ENCODE data around the gene FAM180B.
"Not testable (repeated sequence)": the region's sequence is repeated elsewhere in the genome, so short reads cannot be mapped to it uniquely, and the experiment has no call there.

The FAM180B gene, protein sequence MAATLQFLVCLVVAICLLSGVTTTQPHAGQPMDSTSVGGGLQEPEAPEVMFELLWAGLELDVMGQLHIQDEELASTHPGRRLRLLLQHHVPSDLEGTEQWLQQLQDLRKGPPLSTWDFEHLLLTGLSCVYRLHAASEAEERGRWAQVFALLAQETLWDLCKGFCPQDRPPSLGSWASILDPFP

GRCh38 chr11:47586098-47586855, at the start of gene FAM180B:
FAM180B (plus strand) TSS chr11:47586678; CDS start chr11:47586769, 91 bp downstream.
- DNase-seq, result no peak

GRCh38 chr11:47536915-47537314, 49.6 kb upstream of the FAM180B start:
- DNase-seq, result no peak

DNA sequence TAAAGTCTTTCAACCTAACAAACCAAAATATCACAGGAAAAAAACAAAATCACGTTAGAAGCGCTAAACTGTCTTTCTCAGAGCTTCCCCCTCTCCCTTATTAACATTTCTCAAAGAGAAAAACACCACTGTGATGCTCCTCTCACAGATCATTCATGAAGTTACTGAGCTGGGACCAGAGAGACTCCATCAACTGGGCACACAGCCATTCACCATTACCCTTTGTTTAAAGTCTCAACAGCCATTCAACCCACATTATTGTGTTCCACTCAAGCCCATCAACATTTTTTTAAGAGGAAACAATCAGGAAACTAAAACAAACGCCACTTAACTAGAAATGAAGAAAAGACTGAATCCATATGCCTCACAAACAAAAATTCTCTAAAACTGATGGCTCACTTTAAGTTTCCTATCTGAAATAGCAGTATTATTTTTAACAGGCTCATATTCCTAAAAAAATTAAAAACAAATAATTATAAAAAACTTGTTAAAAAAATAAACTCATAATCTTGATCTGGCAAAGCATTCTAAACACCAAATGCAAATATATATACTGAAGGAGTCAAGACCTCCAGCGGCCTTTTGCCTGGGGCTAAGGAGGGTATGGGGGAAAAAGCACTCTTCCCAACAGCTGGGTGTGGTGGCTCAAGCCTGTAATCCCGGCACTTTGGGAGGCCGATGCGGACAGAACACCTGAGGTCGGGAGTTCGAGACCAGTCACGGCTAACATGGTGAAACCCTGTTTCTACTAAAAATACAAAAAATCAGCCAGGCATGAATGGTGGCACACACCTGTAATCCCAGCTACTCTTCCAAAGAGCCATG, 47.5 kb upstream of the FAM180B start:
- DNase-seq, result no peak

GRCh38 chr11:47539681-47540039, 46.8 kb upstream of the FAM180B start:
- no peak for DNase-seq

DNA sequence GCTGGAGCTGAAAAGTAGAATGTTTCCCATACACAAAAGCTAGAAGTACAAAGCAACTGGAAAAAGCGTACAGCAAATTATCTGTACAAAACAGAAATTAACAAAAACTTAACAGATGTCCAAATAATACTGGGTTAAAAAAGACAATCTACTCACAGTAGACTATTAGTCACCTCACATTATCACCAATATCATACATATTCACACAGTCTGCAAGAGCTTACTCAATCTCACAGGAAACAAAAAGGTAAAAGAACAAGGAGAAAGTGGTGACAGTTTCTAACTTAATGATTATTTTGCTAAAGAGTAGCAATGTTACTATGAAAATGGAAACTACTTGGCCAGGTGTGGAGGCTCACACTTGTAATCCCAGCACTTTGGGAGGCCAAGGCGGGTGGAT, 45.4 kb upstream of the FAM180B start:
- no peak for DNase-seq

- DNase-seq, result no peak
Measured at GRCh38 chr11:47545298-47545697, 41.2 kb upstream of the FAM180B start.

DNA sequence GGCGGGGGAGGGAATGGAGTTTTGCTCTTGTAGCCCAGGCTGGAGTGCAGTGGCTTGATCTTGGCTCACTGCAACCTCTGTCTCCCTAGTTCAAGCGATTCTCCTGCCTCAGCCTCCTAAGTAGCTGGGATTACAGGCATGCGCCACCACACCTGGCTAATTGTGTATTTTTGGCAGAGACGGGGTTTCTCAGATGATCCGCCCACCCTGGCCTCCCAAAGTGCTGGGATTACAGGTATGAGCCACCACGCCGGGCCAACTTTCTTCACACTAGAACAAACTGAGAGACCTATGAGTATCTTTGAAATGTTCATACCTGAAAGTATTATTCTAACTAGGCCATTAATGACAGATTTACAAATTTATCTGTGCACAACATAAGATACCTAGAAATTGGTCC, 40.2 kb upstream of the FAM180B start:
- DNase-seq, result not testable (repeated sequence)

GRCh38 chr11:47550288-47551047, 36.0 kb upstream of the FAM180B start:
- DNase-seq, result no peak

GRCh38 chr11:47551086-47551485, 35.4 kb upstream of the FAM180B start:
- DNase-seq, result no peak

- DNase-seq, result no peak
Measured at GRCh38 chr11:47552056-47552565, 34.4 kb upstream of the FAM180B start.

GRCh38 chr11:47552566-47553405, 33.7 kb upstream of the FAM180B start, which contains the start of gene CELF1:
CELF1 (minus strand) TSS chr11:47553132; CDS start chr11:47499523, 53,609 bp downstream.
- DNase-seq, result peak; percentile 93

GRCh38 chr11:47553406-47553743, 33.1 kb upstream of the FAM180B start:
- DNase-seq, result no peak

DNA sequence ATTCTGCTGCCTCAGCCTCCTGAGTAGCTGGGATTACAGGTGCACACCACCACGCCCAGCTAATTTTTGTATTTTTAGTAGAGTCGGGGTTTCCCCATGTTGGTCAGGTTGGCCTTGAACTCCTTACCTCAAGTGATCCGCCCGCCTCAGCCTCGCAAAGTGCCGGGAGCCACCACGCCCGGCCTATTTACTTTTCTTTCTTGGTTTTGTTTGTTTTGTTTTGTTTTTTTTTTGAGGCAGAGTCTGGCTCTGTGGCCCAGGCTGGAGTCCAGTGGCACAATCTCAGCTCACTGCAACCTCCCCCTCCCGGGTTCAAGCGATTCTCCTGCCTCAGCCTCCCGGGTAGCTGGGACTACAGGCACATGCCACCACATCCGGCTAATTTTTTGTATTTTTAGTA, 29.5 kb upstream of the FAM180B start:
- not testable (repeated sequence) for DNase-seq

- DNase-seq, result no peak
Measured at GRCh38 chr11:47558695-47559094, 27.8 kb upstream of the FAM180B start.

DNA sequence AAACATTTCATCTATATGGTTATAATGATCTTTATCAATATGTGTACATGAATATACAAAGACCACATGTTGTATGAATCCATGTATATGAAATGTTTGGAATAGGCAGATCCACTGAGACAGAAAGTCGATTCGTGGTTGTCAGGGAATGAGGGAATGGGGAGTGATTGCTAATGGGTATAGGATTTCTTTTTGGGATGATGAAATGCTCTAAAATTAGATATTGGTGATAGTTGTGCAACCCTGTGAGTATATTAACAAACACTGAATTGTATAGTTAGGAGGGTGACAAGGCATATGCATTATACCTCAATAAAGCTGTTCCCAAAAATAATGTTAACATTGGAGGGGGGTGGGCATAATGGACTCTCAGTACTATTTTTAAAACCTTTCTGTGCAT, 26.1 kb upstream of the FAM180B start:
- DNase-seq, result no peak

GRCh38 chr11:47562393-47562792, 24.1 kb upstream of the FAM180B start:
- DNase-seq, result not testable (repeated sequence)

GRCh38 chr11:47564366-47564765, 22.1 kb upstream of the FAM180B start:
- DNase-seq, result not testable (repeated sequence)

DNA sequence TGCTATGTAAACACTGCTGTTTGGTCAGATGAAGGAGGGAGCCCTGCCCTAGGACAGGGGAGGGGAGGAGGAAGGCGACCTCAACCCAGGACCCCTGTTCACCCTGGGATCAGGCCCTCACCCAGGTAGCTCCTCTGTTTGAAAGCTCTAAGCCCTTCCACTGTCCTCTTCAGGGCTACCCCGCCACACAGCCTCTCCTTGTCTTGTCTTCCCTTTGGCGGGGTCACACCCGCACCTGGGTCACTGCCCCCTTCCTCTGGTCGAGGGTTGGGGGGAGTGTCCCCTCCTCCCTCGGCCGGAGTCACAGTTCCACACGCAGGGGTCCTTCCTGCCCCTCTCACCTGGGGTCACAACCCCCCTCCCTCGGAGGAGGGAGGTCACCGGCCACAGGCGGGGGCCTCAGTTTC, 21.5 kb upstream of the FAM180B start:
- no peak for DNase-seq

DNA sequence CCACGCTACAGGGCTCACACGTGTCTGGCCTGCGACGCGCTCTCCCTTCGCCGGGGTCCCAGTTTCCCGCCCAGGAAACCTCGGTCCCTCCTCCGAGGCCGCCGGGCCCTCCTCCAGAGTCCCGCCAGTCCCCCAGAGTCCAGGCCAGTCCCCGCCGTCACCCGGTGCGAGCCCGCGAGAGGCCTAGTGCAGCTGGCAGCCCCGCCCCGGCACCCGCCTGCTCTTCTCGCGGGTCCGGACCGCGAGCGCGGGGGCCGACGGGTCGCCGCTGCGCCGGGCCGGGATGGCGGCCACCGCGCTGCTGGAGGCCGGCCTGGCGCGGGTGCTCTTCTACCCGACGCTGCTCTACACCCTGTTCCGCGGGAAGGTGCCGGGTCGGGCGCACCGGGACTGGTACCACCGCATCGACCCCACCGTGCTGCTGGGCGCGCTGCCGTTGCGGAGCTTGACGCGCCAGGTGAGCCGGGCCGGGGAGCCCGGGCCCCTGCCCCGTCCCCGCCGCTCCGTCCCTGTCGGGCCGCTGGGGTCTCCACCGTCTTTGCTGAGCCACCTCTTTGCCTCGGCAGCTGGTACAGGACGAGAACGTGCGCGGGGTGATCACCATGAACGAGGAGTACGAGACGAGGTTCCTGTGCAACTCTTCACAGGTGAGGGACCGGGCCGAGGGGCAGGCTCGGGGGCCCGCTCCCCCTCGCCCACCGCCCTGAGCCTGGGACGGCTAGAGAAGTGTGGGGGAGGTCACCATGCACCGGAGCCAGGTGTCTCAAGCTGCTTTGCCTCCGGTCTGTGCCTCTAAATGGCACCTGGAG, 20.9 kb upstream of the FAM180B start, which contains the start of gene PTPMT1:
TSS of gene PTPMT1 (plus strand) at position 260 of the 809 bp plus-strand sequence. CDS start at position 284, 24 bp downstream.
- DNase-seq, result peak; percentile 69

DNA sequence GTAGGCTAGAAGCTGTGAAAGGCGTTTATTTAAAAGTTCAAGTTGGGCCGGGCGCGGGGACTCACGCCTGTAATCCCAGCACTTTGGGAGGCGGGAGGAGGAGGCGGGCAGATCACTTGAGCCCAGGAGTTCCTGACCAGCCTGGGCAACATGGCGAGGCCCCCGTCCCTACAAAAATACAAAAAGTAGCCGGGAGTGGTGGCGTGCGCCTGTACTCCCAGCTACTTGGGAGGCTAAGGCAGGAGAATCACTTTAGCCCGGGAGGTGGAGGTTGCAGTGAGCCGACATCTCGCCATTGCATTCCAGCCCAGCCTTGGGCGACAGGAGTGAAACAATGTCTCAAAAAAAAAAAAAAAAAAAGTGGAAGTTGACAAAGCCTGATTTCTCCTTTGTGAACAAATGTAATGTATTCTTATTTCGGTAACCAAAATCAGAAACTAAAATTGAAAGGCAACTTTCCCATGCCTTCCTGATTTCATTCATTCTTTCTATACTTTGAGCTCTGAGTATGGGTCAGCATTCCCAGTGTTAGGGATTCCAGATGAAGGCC, 20.3 kb upstream of the FAM180B start:
- no peak for DNase-seq
